Motor neuron (in vitro differentiated cells): Measurements from ENCODE around the gene CLEC4F. TPM values are rescaled to one million over a fixed set of nuclear protein-coding genes. Genes with fewer than 3 reads are reported as not detected.
A peak's percentile ranks its signal among the peaks of the same experiment; 100 is the strongest.

Source experiments
- ATAC-seq, 8 experiments: fragments of 200-7000 bp; cut with Tn5 transposase; replicated peaks in 6 of 8; 2 replicates each; pipeline ENCODE4 v1.8.0; 2021; ENCODE audit warnings: mild to moderate bottlenecking in 8 of 8, moderate library complexity in 8 of 8
- H3K27ac ChIP-seq, 2 donors: fragments of 250-450 bp; sonication (Bioruptor Pico); 2 replicates each; pipeline ENCODE4 v1.9.0; 2021; ENCODE audit warnings: antibody characterized with exemption in 2 of 2, mild to moderate bottlenecking in 2 of 2, moderate library complexity in 1 of 2
- H3K4me1 ChIP-seq, 2 donors: fragments of 250-450 bp; sonication (Bioruptor Pico); replicated peaks in 1 of 2; 2 replicates each; pipeline ENCODE4 v1.6.1; 2021; ENCODE audit warnings: antibody characterized with exemption in 2 of 2, mild to moderate bottlenecking in 2 of 2, moderate library complexity in 1 of 2
- H3K4me3 ChIP-seq, 5 donors: fragments of 250-450 bp; sonication (Bioruptor Pico); 2 replicates each; pipeline ENCODE4 v1.9.0; 2021; ENCODE audit warnings: antibody characterized with exemption in 5 of 5, mild to moderate bottlenecking in 5 of 5, moderate library complexity in 4 of 5
- WGBS, 10 experiments: fragments of 450-650 bp; shearing (Covaris generic); methylation state at CpG; one replicate each; pipeline ENCODE4 v1.0.0; 2022; 5-methylcytosine and 5-hydroxymethylcytosine counted together
- in situ Hi-C, 9 experiments: fragments of 400-800 bp; cut with MboI; loops; one replicate each; pipeline ENCODE4 v1.15.0; 2021; ENCODE audit warnings: low sequenced_read_pairs in 9 of 9, low pct_unique_long_range_greater_than_20kb in 2 of 9; ENCODE audit not compliant: unreplicated experiment in 9 of 9
- total RNA-seq, 8 experiments: library from RNA; unstranded; fragments of 300-600 nt; gene quantifications; 2 replicates each; pipeline versions ENCODE4 v1.2.3 to v1.2.4, GENCODE V29; 2022

Gene CLEC4F
- total RNA-seq, 8 experiments from 2014 or later = 0.17 to 1.1 (median 0.42) TPM; not detected in 2

- H3K4me3 ChIP-seq = no peak overlapping the region
- no peak overlapping the region for H3K27ac ChIP-seq
- in situ Hi-C loops = loop anchor here in 2 of 9 experiments (10.0 to 25.0 kb wide), 4 partner anchors 81 to 464 kb away; partner anchors contain the start of genes ATP6V1B1 (in 1 of the 2) and FAM136A (in 1 of the 2)
- ATAC-seq = no peak
- H3K4me1 ChIP-seq = no peaks in the 10 kb centered on the region
- WGBS, 10 experiments = 62 to 100% (median 91%) methylated on average over 1 to 3 of the region's 3 CpGs
Observed at GRCh38 chr2:70776266-70776665, 44.1 kb downstream of the CLEC4F start.

- no peak overlapping the region for H3K4me3 ChIP-seq
- no peak overlapping the region for H3K27ac ChIP-seq
- WGBS, 10 experiments = 0 to 100% (median 77%) methylated on average over 1 to 2 of the region's 2 CpGs; no CpG with 5 or more reads in 5 of the 10 experiments
- in situ Hi-C loops = loop anchor here in 2 of 9 experiments (10.0 to 25.0 kb wide), 4 partner anchors 80 to 463 kb away; partner anchors contain the start of genes ATP6V1B1 (in 1 of the 2) and FAM136A (in 1 of the 2)
- no peak for ATAC-seq
- H3K4me1 ChIP-seq = no peaks in the 10 kb centered on the region
Observed at GRCh38 chr2:70775141-70775540, 45.3 kb downstream of the CLEC4F start.

- no peak overlapping the region for H3K27ac ChIP-seq
- in situ Hi-C loops = loop anchor here in 1 of 9 experiments (10.0 kb wide), 1 partner anchor 78 kb away; no protein-coding TSS in a partner anchor
- H3K4me3 ChIP-seq = no peak overlapping the region
- no peak for ATAC-seq
- 40 to 90% (median 80%) methylated on average over 1 to 2 of the region's 2 CpGs; no CpG with 5 or more reads in 4 of the 10 experiments for WGBS, 10 experiments
- H3K4me1 ChIP-seq = no peaks in the 10 kb centered on the region
Observed at GRCh38 chr2:70772486-70773155, 47.8 kb downstream of the CLEC4F start.

- ATAC-seq = no peak
- H3K4me3 ChIP-seq = no peak overlapping the region
- no peaks in the 10 kb centered on the region for H3K4me1 ChIP-seq
- H3K27ac ChIP-seq = no peak overlapping the region
- 76 to 100% (median 80%) methylated on average over 1 to 2 of the region's 2 CpGs; no CpG with 5 or more reads in 5 of the 10 experiments for WGBS, 10 experiments
- in situ Hi-C loops = loop anchor here in 1 of 9 experiments (10.0 kb wide), 1 partner anchor 77 kb away; no protein-coding TSS in a partner anchor
Observed at GRCh38 chr2:70771446-70771845, 49.0 kb downstream of the CLEC4F start.

GRCh38 chr2:70769450-70769849, 50.9 kb downstream of the CLEC4F start:
- WGBS, 10 experiments = 0 to 83% (median 50%) methylated on average over 1 of the region's 2 CpGs; no CpG with 5 or more reads in 7 of the 10 experiments
- in situ Hi-C loops = no loop called here
- Histone ChIP-seq H3K27ac (no peak overlapping the region), H3K4me1 (peaks cover 5 to 15% of the 10 kb centered on the region in 2 donors), H3K4me3 (no peak overlapping the region)
- ATAC-seq = no peak

GRCh38 chr2:70768590-70769085, 51.8 kb downstream of the CLEC4F start:
- in situ Hi-C loops = no loop called here
- no peak for ATAC-seq
- WGBS, 10 experiments = 17 to 100% (median 56%) methylated on average over 1 to 5 of the region's 7 CpGs; no CpG with 5 or more reads in 5 of the 10 experiments
- no peak overlapping the region for H3K4me3 ChIP-seq
- H3K4me1 ChIP-seq = peaks cover 5 to 16% of the 10 kb centered on the region in 2 donors
- H3K27ac ChIP-seq = no peak overlapping the region

GRCh38 chr2:70767699-70768589, 52.5 kb downstream of the CLEC4F start, which contains the start of gene ADD2:
ADD2 (minus strand) TSS chr2:70768200; CDS start chr2:70706408, 61,792 bp downstream.
- in situ Hi-C loops = no loop called here
- Histone ChIP-seq H3K27ac (peak within 1 kb of the TSS; percentile 78 to 81), H3K4me1 (peaks cover 5 to 16% of the 10 kb centered on the region in 2 donors), H3K4me3 (peak within 1 kb of the TSS; percentile 57 to 94 (median 79))
- peak; percentile 83 to 93 (median 92) for ATAC-seq
- WGBS, 10 experiments = 0% methylated on average over 3 to 4 of the region's 74 CpGs; no CpG with 5 or more reads in 8 of the 10 experiments

- ATAC-seq = peak; percentile 50 to 66 (median 62)
- Histone ChIP-seq H3K4me3 (peak overlapping the region; percentile 57 to 94 (median 79)), H3K27ac (peak overlapping the region; percentile 78 to 81), H3K4me1 (peaks cover 5 to 16% of the 10 kb centered on the region in 2 donors)
- in situ Hi-C loops = no loop called here
- 0% methylated on average over 1 to 6 of the region's 51 CpGs; no CpG with 5 or more reads in 7 of the 10 experiments for WGBS, 10 experiments
Observed at GRCh38 chr2:70767079-70767698, 53.2 kb downstream of the CLEC4F start.

GRCh38 chr2:70766357-70767078, 53.9 kb downstream of the CLEC4F start:
- in situ Hi-C loops = no loop called here
- WGBS, 10 experiments = 0 to 29% (median 6%) methylated on average over 1 to 6 of the region's 7 CpGs
- ATAC-seq = no peak
- Histone ChIP-seq H3K4me3 (peak overlapping the region; percentile 57 to 94 (median 79)), H3K27ac (peak overlapping the region in 1 of 2 donors; percentile 81), H3K4me1 (peaks cover 5 to 16% of the 10 kb centered on the region in 2 donors)

- Histone ChIP-seq H3K27ac (no peak overlapping the region), H3K4me1 (peaks cover 5 to 16% of the 10 kb centered on the region in 2 donors), H3K4me3 (peak overlapping the region in 4 of 5 donors; percentile 64 to 94 (median 79))
- ATAC-seq = no peak
- in situ Hi-C loops = no loop called here
- WGBS, 10 experiments = 44 to 100% (median 83%) methylated on average over 1 to 6 of the region's 7 CpGs; no CpG with 5 or more reads in 2 of the 10 experiments
Observed at GRCh38 chr2:70765507-70765906, 54.9 kb downstream of the CLEC4F start.

- in situ Hi-C loops = no loop called here
- Histone ChIP-seq H3K27ac (no peak overlapping the region), H3K4me1 (peaks cover 7 to 14% of the 10 kb centered on the region in 2 donors), H3K4me3 (no peak overlapping the region)
- 100% methylated on average over 1 of the region's 1 CpG; no CpG with 5 or more reads in 8 of the 10 experiments for WGBS, 10 experiments
- ATAC-seq = no peak
Observed at GRCh38 chr2:70759446-70759845, 61.0 kb downstream of the CLEC4F start.
